Measurements from ENCODE around the gene OTULINL.

OTULINL gene

GRCh38 chr5:14577971-14578370 is 3.6 kb upstream of the OTULINL start:
- 0 out of 2 replicates have a peak, but pooled peaks have one; percentile 16 for TF ChIP-seq ZNF350 (tag by site-specific recombination; IDR thresholded peaks at IDR 0.05)
- TF ChIP-seq ZNF596 (tag by site-specific recombination; IDR thresholded peaks at IDR 0.05): no peak
- TF ChIP-seq SP2 (tag by site-specific recombination; IDR thresholded peaks at IDR 0.05): peak; percentile 55
- ChIA-PET CTCF (interaction anchor here (0.6 kb wide), 1 partner anchor 95 kb away, joined by 3 read pairs; no protein-coding TSS in a partner anchor), POLR2A (no interaction called here)
- Histone ChIP-seq H3K4me1 (ENCODE audit: control insufficient read depth, insufficient read depth, low read length) (peaks cover 13% of the 10 kb centered on the region), H3K36me3 (ENCODE audit: control insufficient read depth in 2 of 2, insufficient read depth in 1 of 2, low read length in 2 of 2) (no peaks in the 10 kb centered on the region), H3K4me3 (ENCODE audit: low read depth, low read length) (no peak overlapping the region), H3K27ac (ENCODE audit: extremely low read depth, low read depth, low read length) (no peak overlapping the region), H3K9me3 (ENCODE audit: control insufficient read depth, insufficient read depth, low read depth, low read length) (no peaks in the 10 kb centered on the region)

- ChIA-PET CTCF (interaction anchor here (0.6 to 0.8 kb wide), 3 partner anchors 8 to 375 kb away, joined by 3 read pairs; no protein-coding TSS in a partner anchor), POLR2A (no interaction called here)
- Histone ChIP-seq H3K9me3 (ENCODE audit: control insufficient read depth, insufficient read depth, low read depth, low read length) (no peaks in the 10 kb centered on the region), H3K4me1 (ENCODE audit: control insufficient read depth, insufficient read depth, low read length) (peaks cover 13% of the 10 kb centered on the region), H3K27ac (ENCODE audit: extremely low read depth, low read depth, low read length) (no peak overlapping the region), H3K4me3 (ENCODE audit: low read depth, low read length) (no peak overlapping the region), H3K36me3 (ENCODE audit: control insufficient read depth in 2 of 2, insufficient read depth in 1 of 2, low read length in 2 of 2) (no peaks in the 10 kb centered on the region)
- TF ChIP-seq ZNF513 (tag by site-specific recombination; IDR thresholded peaks at IDR 0.05) (no peak), ZSCAN16 (tag by site-specific recombination; IDR thresholded peaks at IDR 0.05) (no peak), ZNF121 (tag by site-specific recombination; IDR thresholded peaks at IDR 0.05) (0 out of 2 replicates have a peak, but pooled peaks have one; percentile 10), ZNF138 (tag by site-specific recombination; IDR thresholded peaks at IDR 0.05; ENCODE audit: borderline replicate concordance) (no peak)
Measured at GRCh38 chr5:14579246-14579645, 2.3 kb upstream of the OTULINL start.

DNA sequence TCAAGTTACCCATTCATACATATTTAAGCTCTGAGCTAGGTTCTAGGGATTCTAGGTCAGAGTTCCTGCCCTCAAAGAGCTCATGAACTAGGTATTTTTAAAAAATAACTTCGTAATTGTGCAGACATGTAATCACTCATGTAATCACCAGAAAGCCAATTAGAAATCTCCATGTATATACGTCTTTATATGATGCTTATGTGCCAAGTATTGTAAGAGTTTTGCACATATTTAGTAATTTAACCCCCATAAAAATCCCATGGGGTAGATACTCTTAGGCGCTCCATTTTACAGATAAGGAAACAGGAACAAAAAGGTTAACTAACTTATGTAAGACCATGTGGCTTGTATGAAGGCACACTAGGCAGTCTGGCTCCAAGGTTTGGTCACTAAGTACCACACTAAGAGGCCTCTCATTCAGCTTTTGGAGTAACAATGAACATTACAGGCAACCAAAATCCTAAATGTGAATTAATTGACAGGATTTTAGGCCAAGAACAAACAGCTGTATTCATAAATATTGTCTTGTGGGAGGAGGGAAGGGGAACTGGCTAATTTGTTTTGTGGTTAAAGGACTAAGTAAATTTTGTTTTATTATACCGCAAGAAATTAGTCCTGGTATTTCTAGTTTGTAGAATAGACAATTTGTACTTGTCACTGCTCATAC is 1.7 kb upstream of the OTULINL start:
- no peak overlapping the region for H3K4me3 ChIP-seq (ENCODE audit: low read depth, low read length)
- no peaks in the 10 kb centered on the region for H3K9me3 ChIP-seq (ENCODE audit: control insufficient read depth, insufficient read depth, low read depth, low read length)
- TF ChIP-seq PATZ1 (tag by site-specific recombination; IDR thresholded peaks at IDR 0.05) (0 out of 2 replicates have a peak, but pooled peaks have one; percentile 49), ZNF514 (tag by site-specific recombination; IDR thresholded peaks at IDR 0.05) (no peak), ZNF350 (tag by site-specific recombination; IDR thresholded peaks at IDR 0.05) (0 out of 2 replicates have a peak, but pooled peaks have one; percentile 36), ZNF157 (tag by site-specific recombination; IDR thresholded peaks at IDR 0.05) (no peak), ZNF398 (tag by site-specific recombination; IDR thresholded peaks at IDR 0.05) (no peak), ZNF404 (tag by site-specific recombination; IDR thresholded peaks at IDR 0.05) (peak; percentile 92; the same call in 1 of the 2 replicates), HOXA7 (CRISPR knock-in tag; IDR thresholded peaks at IDR 0.05; ENCODE audit: borderline replicate concordance) (no peak)
- TF ChIP-seq, protein P1, sequence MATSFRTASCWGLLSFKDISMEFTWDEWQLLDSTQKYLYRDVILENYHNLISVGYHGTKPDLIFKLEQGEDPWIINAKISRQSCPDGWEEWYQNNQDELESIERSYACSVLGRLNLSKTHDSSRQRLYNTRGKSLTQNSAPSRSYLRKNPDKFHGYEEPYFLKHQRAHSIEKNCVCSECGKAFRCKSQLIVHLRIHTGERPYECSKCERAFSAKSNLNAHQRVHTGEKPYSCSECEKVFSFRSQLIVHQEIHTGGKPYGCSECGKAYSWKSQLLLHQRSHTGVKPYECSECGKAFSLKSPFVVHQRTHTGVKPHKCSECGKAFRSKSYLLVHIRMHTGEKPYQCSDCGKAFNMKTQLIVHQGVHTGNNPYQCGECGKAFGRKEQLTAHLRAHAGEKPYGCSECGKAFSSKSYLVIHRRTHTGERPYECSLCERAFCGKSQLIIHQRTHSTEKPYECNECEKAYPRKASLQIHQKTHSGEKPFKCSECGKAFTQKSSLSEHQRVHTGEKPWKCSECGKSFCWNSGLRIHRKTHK (tag by site-specific recombination; IDR thresholded peaks at IDR 0.05): 0 out of 2 replicates have a peak, but pooled peaks have one; percentile 4
- H3K27ac ChIP-seq (ENCODE audit: extremely low read depth, low read depth, low read length): no peak overlapping the region
- ChIA-PET CTCF (interaction anchor here (0.7 to 0.8 kb wide), 2 partner anchors 8 to 129 kb away, joined by 3 read pairs; no protein-coding TSS in a partner anchor), POLR2A (no interaction called here)
- peaks cover 13% of the 10 kb centered on the region for H3K4me1 ChIP-seq (ENCODE audit: control insufficient read depth, insufficient read depth, low read length)
- H3K36me3 ChIP-seq (ENCODE audit: control insufficient read depth in 2 of 2, insufficient read depth in 1 of 2, low read length in 2 of 2): peaks cover 0 to 4% of the 10 kb centered on the region in 2 experiments; a peak in 1 of 3 replicates
